ENCODE data around the gene FGFR3. TPM values are rescaled to one million over a fixed set of nuclear protein-coding genes. Genes with fewer than 3 reads are reported as not detected.

The FGFR3 gene
- total and polyA plus RNA-seq, 9 of the 15 experiments (the other 6 are each of a cell fraction or from before 2014, with no cell fraction given): 1.2 to 60.4 (median 12.7) TPM

DNA sequence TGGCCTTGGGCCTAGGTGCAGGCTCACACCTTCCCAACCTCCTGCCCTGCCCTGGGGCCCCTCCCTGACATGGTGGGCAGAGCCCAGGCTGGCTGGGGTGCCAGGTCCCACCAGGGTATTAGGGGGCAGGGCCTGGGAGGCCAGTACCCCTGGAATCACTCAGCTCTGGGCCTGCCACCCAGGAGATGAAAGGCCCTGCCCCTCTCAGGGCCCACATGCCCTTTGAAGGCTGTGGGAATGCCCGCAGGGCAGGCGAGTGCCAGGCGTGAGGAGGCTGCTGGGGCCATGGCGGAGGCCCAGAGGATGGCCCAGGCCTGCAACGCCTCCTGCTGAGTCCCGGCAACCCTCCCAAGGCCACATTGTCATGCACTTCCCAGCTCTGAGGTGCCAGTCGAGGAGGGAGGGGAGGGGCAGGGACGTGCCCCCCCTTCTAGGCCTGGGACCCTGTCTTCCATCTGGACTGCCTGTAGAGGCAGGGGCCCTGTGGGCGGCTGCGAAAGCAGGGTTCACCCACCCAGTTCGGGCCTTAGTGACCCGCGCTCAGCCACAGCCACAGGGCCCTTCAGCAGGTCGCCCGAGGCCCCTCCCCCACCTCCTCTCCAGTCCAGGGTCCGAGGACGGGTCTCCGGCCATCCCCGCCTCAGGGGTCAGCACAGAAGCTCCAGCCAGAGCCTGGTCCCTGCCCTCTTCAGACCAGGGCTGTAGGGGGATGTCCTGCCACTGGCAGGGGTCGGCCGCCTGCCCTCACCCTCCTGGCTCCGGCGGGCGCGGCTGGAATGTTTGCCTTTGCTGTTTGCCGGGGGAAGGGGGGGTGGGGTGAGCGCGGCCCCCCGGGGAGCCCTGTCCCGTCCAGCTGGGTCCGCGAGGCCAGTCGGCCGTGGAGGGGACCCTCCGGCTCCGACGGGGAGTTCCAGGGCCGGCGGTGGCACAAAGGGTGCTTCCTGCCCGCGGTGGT lies 26.7 kb upstream of the FGFR3 start:
- no peak overlapping the region for H3K27ac ChIP-seq (ENCODE audit: extremely low read depth, low read depth, low read length)
- no TSS peak for BruUV-seq (replicated peaks)
- H4K20me1 ChIP-seq (replicated peaks; ENCODE audit: control insufficient read depth, insufficient read depth, low read length): 0 out of 2 replicates have a peak, but pooled peaks cover 3% of the 10 kb centered on the region
- H3K9me1 ChIP-seq (ENCODE audit: control insufficient read depth, insufficient read depth, low read length): no peaks in the 10 kb centered on the region
- ATAC-seq (no peak), FAIRE-seq (no peak), DNase-seq (ENCODE audit: extremely low read depth in 1 of 4, low spot score in 3 of 4) (peak in 2 of 4 experiments; percentile 45 to 50)
- H3K4me1 ChIP-seq (replicated peaks in 1 of 2; ENCODE audit: control insufficient read depth in 2 of 2, insufficient read depth in 2 of 2, low read length in 2 of 2): peaks cover 2 to 86% of the 10 kb centered on the region in 2 experiments; a peak in 3 of 5 replicates
- H3K9me3 ChIP-seq (replicated peaks; ENCODE audit: control insufficient read depth, insufficient read depth, low read depth, low read length): no peaks in the 10 kb centered on the region
- no peaks in the 10 kb centered on the region for H3K36me3 ChIP-seq (ENCODE audit: control insufficient read depth, insufficient read depth, low read length)
- H3K79me2 ChIP-seq (ENCODE audit: control insufficient read depth, insufficient read depth, low read length): no peaks in the 10 kb centered on the region
- in situ Hi-C loops (cut with MboI) (no loop called here), intact Hi-C loops (cut with micrococcal nuclease) (no loop called here)
- H3K4me3 ChIP-seq: 0 out of 2 replicates have a peak overlapping the region, but pooled peaks have one; percentile 18
- CTCF ChIA-PET (ENCODE audit: low intra/inter-chr PET ratio): no interaction called here
- no peak overlapping the region for H2AFZ ChIP-seq (ENCODE audit: low read depth, low read length)
- H3K9ac ChIP-seq (ENCODE audit: insufficient read depth in 1 of 2, low read depth in 2 of 2, low read length in 2 of 2): peak overlapping the region in 1 of 2 experiments; percentile 66; a peak in 2 of 4 replicates
- POLR2A ChIA-PET: no interaction called here
- 32% methylated on average over 17 of the region's 41 CpGs for WGBS (ENCODE audit: insufficient coverage, low coverage, missing lambda C conversion rate)
- H3K4me2 ChIP-seq (ENCODE audit: insufficient read depth, low read length): no peak overlapping the region
- no peaks in the 10 kb centered on the region for H3K27me3 ChIP-seq (ENCODE audit: control insufficient read depth in 2 of 2, insufficient read depth in 2 of 2, low read length in 2 of 2)
- TF ChIP-seq, protein P1, sequence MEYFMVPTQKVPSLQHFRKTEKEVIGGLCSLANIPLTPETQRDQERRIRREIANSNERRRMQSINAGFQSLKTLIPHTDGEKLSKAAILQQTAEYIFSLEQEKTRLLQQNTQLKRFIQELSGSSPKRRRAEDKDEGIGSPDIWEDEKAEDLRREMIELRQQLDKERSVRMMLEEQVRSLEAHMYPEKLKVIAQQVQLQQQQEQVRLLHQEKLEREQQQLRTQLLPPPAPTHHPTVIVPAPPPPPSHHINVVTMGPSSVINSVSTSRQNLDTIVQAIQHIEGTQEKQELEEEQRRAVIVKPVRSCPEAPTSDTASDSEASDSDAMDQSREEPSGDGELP (CRISPR knock-in tag; IDR thresholded peaks at IDR 0.05; ENCODE audit: borderline replicate concordance): peak; percentile 32; the same call in 1 of the 2 replicates
- TF ChIP-seq SRSF7 (optimal IDR thresholded peaks at IDR 0.05; ENCODE audit: low read depth, low read length) (no peak), ZNF431 (CRISPR knock-in tag; IDR thresholded peaks at IDR 0.05) (no peak), FOXA1 (IDR thresholded peaks at IDR 0.05; ENCODE audit: borderline replicate concordance) (no peak), SLC30A9 (CRISPR knock-in tag; IDR thresholded peaks at IDR 0.05) (no peak), FIP1L1 (IDR thresholded peaks at IDR 0.05; ENCODE audit: low read depth, low read length, poor library complexity, severe bottlenecking) (no peak), MAFK (IDR thresholded peaks at IDR 0.05; ENCODE audit: low read length) (no peak), ZNF830 (CRISPR knock-in tag; IDR thresholded peaks at IDR 0.05) (no peak)
- TF ChIP-seq, protein P2, sequence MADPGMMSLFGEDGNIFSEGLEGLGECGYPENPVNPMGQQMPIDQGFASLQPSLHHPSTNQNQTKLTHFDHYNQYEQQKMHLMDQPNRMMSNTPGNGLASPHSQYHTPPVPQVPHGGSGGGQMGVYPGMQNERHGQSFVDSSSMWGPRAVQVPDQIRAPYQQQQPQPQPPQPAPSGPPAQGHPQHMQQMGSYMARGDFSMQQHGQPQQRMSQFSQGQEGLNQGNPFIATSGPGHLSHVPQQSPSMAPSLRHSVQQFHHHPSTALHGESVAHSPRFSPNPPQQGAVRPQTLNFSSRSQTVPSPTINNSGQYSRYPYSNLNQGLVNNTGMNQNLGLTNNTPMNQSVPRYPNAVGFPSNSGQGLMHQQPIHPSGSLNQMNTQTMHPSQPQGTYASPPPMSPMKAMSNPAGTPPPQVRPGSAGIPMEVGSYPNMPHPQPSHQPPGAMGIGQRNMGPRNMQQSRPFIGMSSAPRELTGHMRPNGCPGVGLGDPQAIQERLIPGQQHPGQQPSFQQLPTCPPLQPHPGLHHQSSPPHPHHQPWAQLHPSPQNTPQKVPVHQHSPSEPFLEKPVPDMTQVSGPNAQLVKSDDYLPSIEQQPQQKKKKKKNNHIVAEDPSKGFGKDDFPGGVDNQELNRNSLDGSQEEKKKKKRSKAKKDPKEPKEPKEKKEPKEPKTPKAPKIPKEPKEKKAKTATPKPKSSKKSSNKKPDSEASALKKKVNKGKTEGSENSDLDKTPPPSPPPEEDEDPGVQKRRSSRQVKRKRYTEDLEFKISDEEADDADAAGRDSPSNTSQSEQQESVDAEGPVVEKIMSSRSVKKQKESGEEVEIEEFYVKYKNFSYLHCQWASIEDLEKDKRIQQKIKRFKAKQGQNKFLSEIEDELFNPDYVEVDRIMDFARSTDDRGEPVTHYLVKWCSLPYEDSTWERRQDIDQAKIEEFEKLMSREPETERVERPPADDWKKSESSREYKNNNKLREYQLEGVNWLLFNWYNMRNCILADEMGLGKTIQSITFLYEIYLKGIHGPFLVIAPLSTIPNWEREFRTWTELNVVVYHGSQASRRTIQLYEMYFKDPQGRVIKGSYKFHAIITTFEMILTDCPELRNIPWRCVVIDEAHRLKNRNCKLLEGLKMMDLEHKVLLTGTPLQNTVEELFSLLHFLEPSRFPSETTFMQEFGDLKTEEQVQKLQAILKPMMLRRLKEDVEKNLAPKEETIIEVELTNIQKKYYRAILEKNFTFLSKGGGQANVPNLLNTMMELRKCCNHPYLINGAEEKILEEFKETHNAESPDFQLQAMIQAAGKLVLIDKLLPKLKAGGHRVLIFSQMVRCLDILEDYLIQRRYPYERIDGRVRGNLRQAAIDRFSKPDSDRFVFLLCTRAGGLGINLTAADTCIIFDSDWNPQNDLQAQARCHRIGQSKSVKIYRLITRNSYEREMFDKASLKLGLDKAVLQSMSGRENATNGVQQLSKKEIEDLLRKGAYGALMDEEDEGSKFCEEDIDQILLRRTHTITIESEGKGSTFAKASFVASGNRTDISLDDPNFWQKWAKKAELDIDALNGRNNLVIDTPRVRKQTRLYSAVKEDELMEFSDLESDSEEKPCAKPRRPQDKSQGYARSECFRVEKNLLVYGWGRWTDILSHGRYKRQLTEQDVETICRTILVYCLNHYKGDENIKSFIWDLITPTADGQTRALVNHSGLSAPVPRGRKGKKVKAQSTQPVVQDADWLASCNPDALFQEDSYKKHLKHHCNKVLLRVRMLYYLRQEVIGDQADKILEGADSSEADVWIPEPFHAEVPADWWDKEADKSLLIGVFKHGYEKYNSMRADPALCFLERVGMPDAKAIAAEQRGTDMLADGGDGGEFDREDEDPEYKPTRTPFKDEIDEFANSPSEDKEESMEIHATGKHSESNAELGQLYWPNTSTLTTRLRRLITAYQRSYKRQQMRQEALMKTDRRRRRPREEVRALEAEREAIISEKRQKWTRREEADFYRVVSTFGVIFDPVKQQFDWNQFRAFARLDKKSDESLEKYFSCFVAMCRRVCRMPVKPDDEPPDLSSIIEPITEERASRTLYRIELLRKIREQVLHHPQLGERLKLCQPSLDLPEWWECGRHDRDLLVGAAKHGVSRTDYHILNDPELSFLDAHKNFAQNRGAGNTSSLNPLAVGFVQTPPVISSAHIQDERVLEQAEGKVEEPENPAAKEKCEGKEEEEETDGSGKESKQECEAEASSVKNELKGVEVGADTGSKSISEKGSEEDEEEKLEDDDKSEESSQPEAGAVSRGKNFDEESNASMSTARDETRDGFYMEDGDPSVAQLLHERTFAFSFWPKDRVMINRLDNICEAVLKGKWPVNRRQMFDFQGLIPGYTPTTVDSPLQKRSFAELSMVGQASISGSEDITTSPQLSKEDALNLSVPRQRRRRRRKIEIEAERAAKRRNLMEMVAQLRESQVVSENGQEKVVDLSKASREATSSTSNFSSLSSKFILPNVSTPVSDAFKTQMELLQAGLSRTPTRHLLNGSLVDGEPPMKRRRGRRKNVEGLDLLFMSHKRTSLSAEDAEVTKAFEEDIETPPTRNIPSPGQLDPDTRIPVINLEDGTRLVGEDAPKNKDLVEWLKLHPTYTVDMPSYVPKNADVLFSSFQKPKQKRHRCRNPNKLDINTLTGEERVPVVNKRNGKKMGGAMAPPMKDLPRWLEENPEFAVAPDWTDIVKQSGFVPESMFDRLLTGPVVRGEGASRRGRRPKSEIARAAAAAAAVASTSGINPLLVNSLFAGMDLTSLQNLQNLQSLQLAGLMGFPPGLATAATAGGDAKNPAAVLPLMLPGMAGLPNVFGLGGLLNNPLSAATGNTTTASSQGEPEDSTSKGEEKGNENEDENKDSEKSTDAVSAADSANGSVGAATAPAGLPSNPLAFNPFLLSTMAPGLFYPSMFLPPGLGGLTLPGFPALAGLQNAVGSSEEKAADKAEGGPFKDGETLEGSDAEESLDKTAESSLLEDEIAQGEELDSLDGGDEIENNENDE (IDR thresholded peaks at IDR 0.05; ENCODE audit: low read depth, low read length): no peak
